ENCODE results near the gene SCYL1.

The SCYL1 gene

DNA sequence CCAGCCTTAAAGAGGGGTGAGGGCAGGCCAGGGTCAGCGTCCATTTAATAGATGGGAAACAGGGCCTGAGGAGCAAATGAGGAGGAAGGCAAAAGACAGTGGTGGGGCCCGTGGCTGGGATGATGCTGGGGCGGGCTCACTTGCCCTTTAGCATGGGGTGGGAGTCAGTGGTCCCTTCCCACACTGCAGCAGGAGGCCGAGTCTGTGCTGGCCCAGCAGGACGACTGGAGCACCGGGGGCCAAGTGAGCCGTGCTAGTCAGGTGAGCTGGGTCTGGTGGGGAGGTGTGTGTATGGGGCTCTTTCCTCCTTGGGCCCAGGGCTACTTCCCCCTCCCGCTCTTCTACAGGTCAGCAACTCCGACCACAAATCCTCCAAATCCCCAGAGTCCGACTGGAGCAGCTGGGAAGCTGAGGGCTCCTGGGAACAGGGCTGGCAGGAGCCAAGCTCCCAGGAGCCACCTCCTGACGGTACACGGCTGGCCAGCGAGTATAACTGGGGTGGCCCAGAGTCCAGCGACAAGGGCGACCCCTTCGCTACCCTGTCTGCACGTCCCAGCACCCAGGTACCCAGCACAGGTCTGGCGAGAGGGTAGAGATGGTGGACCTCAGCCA lies 12.8 kb downstream of the SCYL1 start:
- peaks cover 3% of the 10 kb centered on the region for H3K79me2 ChIP-seq (ENCODE audit: control insufficient read depth, insufficient read depth, low read length, poor library complexity)
- H2BK12ac ChIP-seq (ENCODE audit: low read length): no peak overlapping the region
- no peak overlapping the region for H2BK120ac ChIP-seq (ENCODE audit: insufficient read depth, low read length, poor library complexity)
- no peak overlapping the region for H2AFZ ChIP-seq (ENCODE audit: insufficient read depth, low read length, poor library complexity)
- no peak overlapping the region for H3K18ac ChIP-seq (ENCODE audit: low read length)
- H3K27me3 ChIP-seq (ENCODE audit: insufficient read depth, low read length): peaks cover 4% of the 10 kb centered on the region
- peaks cover 21 to 30% of the 10 kb centered on the region in 2 experiments for H3K4me1 ChIP-seq (ENCODE audit: control insufficient read depth in 1 of 2, insufficient read depth in 2 of 2, low read length in 2 of 2)
- no peak overlapping the region for H3K9ac ChIP-seq (ENCODE audit: low read length)
- H4K91ac ChIP-seq (ENCODE audit: low read depth, low read length): no peak overlapping the region
- H3K4ac ChIP-seq (ENCODE audit: low read depth, low read length): no peak overlapping the region
- H2AK5ac ChIP-seq (ENCODE audit: low read length): no peak overlapping the region
- no peak overlapping the region for H2BK5ac ChIP-seq (ENCODE audit: low read depth, low read length, poor library complexity)
- peaks cover 16% of the 10 kb centered on the region for H3K79me1 ChIP-seq (ENCODE audit: low read length)
- no peak overlapping the region for H3K14ac ChIP-seq (ENCODE audit: low read length)
- no peak for DNase-seq
- peaks cover 52 to 57% of the 10 kb centered on the region in 2 experiments for H3K36me3 ChIP-seq (ENCODE audit: control insufficient read depth in 1 of 2, insufficient read depth in 2 of 2, low read length in 2 of 2)
- no CpG with 5 or more reads among the region's 18 CpGs for WGBS (ENCODE audit: extremely low coverage, insufficient coverage, insufficient read length)
- peaks cover 2% of the 10 kb centered on the region for H3K9me3 ChIP-seq (ENCODE audit: insufficient read depth, low read depth, low read length)
- no peak overlapping the region for H3K23ac ChIP-seq (ENCODE audit: low read length)
- no peak overlapping the region for H3K4me2 ChIP-seq (ENCODE audit: low read length)
- no peak overlapping the region for H4K12ac ChIP-seq (ENCODE audit: low read depth, low read length)
- no peak overlapping the region for H3K27ac ChIP-seq (ENCODE audit: low read depth, low read length)
- H3K4me3 ChIP-seq (ENCODE audit: low read depth, low read length): no peak overlapping the region
- no peak overlapping the region for H4K8ac ChIP-seq (ENCODE audit: low read depth, low read length)

DNA sequence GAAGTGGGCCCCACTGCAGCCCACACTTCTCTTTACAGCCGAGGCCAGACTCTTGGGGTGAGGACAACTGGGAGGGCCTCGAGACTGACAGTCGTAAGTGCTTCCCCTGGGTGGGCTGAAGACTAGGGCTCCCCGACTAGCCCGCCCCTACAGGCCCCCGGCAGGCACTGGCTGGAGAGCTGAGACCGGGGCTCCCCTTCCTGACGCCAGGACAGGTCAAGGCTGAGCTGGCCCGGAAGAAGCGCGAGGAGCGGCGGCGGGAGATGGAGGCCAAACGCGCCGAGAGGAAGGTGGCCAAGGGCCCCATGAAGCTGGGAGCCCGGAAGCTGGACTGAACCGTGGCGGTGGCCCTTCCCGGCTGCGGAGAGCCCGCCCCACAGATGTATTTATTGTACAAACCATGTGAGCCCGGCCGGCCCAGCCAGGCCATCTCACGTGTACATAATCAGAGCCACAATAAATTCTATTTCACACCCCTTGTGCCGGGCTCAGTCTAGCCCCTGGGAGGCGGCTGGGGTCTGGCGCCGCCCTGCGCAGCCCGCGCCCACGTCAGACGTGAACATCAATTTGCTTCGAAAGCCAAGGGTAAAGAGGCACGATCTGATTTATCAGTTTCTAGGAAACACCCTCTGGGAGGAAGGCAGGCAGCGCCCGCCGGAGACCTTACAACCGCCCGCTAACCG lies 13.5 kb downstream of the SCYL1 start:
- Histone ChIP-seq H2BK5ac (ENCODE audit: low read depth, low read length, poor library complexity) (no peak overlapping the region), H3K4me2 (ENCODE audit: low read length) (no peak overlapping the region), H3K4ac (ENCODE audit: low read depth, low read length) (no peak overlapping the region), H2AK5ac (ENCODE audit: low read length) (no peak overlapping the region), H3K79me2 (ENCODE audit: control insufficient read depth, insufficient read depth, low read length, poor library complexity) (peaks cover 3% of the 10 kb centered on the region), H3K9me3 (ENCODE audit: insufficient read depth, low read depth, low read length) (peaks cover 2% of the 10 kb centered on the region), H3K23ac (ENCODE audit: low read length) (no peak overlapping the region), H3K27me3 (ENCODE audit: insufficient read depth, low read length) (peaks cover 4% of the 10 kb centered on the region), H4K91ac (ENCODE audit: low read depth, low read length) (no peak overlapping the region), H3K27ac (ENCODE audit: low read depth, low read length) (no peak overlapping the region), H2AFZ (ENCODE audit: insufficient read depth, low read length, poor library complexity) (no peak overlapping the region), H3K4me3 (ENCODE audit: low read depth, low read length) (no peak overlapping the region), H4K12ac (ENCODE audit: low read depth, low read length) (no peak overlapping the region), H3K18ac (ENCODE audit: low read length) (no peak overlapping the region), H4K8ac (ENCODE audit: low read depth, low read length) (no peak overlapping the region), H3K79me1 (ENCODE audit: low read length) (peaks cover 16% of the 10 kb centered on the region), H3K4me1 (ENCODE audit: control insufficient read depth in 1 of 2, insufficient read depth in 2 of 2, low read length in 2 of 2) (peaks cover 21 to 30% of the 10 kb centered on the region in 2 experiments), H3K9ac (ENCODE audit: low read length) (no peak overlapping the region), H3K14ac (ENCODE audit: low read length) (no peak overlapping the region), H3K36me3 (ENCODE audit: control insufficient read depth in 1 of 2, insufficient read depth in 2 of 2, low read length in 2 of 2) (peaks cover 45 to 50% of the 10 kb centered on the region in 2 experiments), H2BK12ac (ENCODE audit: low read length) (no peak overlapping the region), H2BK120ac (ENCODE audit: insufficient read depth, low read length, poor library complexity) (no peak overlapping the region)
- WGBS (ENCODE audit: extremely low coverage, insufficient coverage, insufficient read length): no CpG with 5 or more reads among the region's 43 CpGs
- no peak for DNase-seq

DNA sequence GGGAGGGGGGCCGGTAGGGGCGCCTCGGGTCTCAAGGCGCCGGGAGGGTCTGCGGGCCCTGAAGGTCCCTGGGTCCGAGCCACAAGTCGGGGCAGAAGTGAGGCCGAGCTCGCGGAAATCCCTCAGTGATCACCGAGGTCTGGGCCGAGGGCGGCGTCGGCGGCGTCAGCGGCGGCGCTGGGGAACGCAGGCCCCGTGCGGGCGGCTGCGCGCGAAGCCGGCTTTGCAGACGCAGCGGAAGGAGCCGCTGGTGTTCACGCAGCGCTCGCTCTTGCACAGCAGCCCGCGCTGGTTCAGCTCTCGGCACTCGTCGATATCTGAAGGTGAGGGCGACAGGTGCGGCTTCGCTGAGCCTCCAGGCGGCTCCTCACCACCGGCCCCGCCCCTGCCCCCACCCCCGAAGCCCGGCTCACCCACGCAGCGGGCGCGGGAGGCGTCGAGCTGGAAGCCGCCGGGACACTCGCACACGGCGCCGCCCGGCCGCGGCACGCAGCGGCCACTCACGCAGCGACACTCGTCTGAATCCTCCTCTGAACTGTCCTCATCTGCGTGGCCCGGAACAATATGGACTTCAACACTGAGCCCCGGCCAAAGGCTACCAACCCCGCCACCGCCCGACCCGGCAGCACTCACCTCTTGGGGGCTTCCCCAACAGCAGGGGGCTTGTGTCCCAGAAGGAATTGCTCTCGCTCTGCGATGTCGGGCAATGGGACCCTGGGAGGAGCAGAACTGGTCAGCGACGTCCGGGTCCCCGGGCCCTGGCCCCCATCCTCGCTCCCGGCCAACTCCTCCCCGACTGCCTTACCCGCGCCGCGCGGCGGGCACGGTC lies 14.2 kb downstream of the SCYL1 start:
- Histone ChIP-seq H3K4me3 (ENCODE audit: low read depth, low read length) (peak overlapping the region; percentile 40), H3K9me3 (ENCODE audit: insufficient read depth, low read depth, low read length) (peaks cover 2% of the 10 kb centered on the region), H3K9ac (ENCODE audit: low read length) (no peak overlapping the region), H3K4ac (ENCODE audit: low read depth, low read length) (no peak overlapping the region), H3K4me2 (ENCODE audit: low read length) (peak overlapping the region; percentile 68), H3K79me1 (ENCODE audit: low read length) (peaks cover 16% of the 10 kb centered on the region), H3K27me3 (ENCODE audit: insufficient read depth, low read length) (peaks cover 4% of the 10 kb centered on the region), H3K23ac (ENCODE audit: low read length) (no peak overlapping the region), H2BK120ac (ENCODE audit: insufficient read depth, low read length, poor library complexity) (no peak overlapping the region), H2BK5ac (ENCODE audit: low read depth, low read length, poor library complexity) (no peak overlapping the region), H3K18ac (ENCODE audit: low read length) (no peak overlapping the region), H2AK5ac (ENCODE audit: low read length) (no peak overlapping the region), H3K14ac (ENCODE audit: low read length) (no peak overlapping the region), H3K27ac (ENCODE audit: low read depth, low read length) (no peak overlapping the region), H2AFZ (ENCODE audit: insufficient read depth, low read length, poor library complexity) (no peak overlapping the region), H2BK12ac (ENCODE audit: low read length) (no peak overlapping the region), H3K36me3 (ENCODE audit: control insufficient read depth in 1 of 2, insufficient read depth in 2 of 2, low read length in 2 of 2) (peaks cover 43 to 46% of the 10 kb centered on the region in 2 experiments), H4K12ac (ENCODE audit: low read depth, low read length) (no peak overlapping the region), H4K8ac (ENCODE audit: low read depth, low read length) (peak overlapping the region; percentile 5), H3K4me1 (ENCODE audit: control insufficient read depth in 1 of 2, insufficient read depth in 2 of 2, low read length in 2 of 2) (peaks cover 21 to 30% of the 10 kb centered on the region in 2 experiments), H3K79me2 (ENCODE audit: control insufficient read depth, insufficient read depth, low read length, poor library complexity) (peaks cover 3% of the 10 kb centered on the region), H4K91ac (ENCODE audit: low read depth, low read length) (no peak overlapping the region)
- DNase-seq: peak in 1 of 2 donors; percentile 21
- WGBS (ENCODE audit: extremely low coverage, insufficient coverage, insufficient read length): no CpG with 5 or more reads among the region's 92 CpGs

DNA sequence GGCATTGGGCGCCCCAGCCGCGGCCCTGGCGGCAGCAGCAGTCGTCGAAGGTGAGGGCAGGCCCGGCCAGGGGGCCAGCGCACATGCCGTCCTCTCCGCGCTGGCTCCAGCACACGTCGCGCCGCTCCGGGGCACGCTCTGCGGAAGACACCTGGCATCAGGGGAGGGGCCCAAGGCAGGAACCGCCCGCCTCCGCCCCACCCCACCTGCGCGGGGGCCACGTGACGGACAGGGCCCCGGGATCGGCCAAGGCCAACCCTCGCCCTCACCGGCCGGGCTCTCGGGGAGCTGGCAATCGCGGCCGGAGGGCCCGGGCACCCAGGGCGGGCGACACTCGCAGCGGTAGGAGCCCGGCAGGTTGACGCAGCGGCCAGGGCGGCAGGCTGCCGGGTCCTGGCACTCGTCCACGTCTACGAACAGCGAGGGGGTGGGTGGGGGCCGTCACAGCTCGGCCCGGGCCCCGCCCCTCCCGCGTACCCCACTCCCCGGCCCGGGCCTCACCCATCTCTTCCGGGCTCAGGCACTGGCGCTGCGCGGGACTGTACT lies 14.9 kb downstream of the SCYL1 start:
- Histone ChIP-seq H3K14ac (ENCODE audit: low read length) (peak overlapping the region; percentile 7), H3K4ac (ENCODE audit: low read depth, low read length) (no peak overlapping the region), H3K36me3 (ENCODE audit: control insufficient read depth in 1 of 2, insufficient read depth in 2 of 2, low read length in 2 of 2) (peaks cover 39 to 41% of the 10 kb centered on the region in 2 experiments), H4K91ac (ENCODE audit: low read depth, low read length) (no peak overlapping the region), H3K9me3 (ENCODE audit: insufficient read depth, low read depth, low read length) (peaks cover 2% of the 10 kb centered on the region), H4K12ac (ENCODE audit: low read depth, low read length) (peak overlapping the region; percentile 17), H3K9ac (ENCODE audit: low read length) (no peak overlapping the region), H2BK120ac (ENCODE audit: insufficient read depth, low read length, poor library complexity) (no peak overlapping the region), H3K4me3 (ENCODE audit: low read depth, low read length) (peak overlapping the region; percentile 68), H2BK5ac (ENCODE audit: low read depth, low read length, poor library complexity) (no peak overlapping the region), H2AFZ (ENCODE audit: insufficient read depth, low read length, poor library complexity) (peak overlapping the region; percentile 13), H2AK5ac (ENCODE audit: low read length) (no peak overlapping the region), H4K8ac (ENCODE audit: low read depth, low read length) (peak overlapping the region; percentile 12), H3K4me1 (ENCODE audit: control insufficient read depth in 1 of 2, insufficient read depth in 2 of 2, low read length in 2 of 2) (peaks cover 21 to 30% of the 10 kb centered on the region in 2 experiments), H3K23ac (ENCODE audit: low read length) (no peak overlapping the region), H2BK12ac (ENCODE audit: low read length) (no peak overlapping the region), H3K79me2 (ENCODE audit: control insufficient read depth, insufficient read depth, low read length, poor library complexity) (peaks cover 3% of the 10 kb centered on the region), H3K79me1 (ENCODE audit: low read length) (peaks cover 16% of the 10 kb centered on the region), H3K27ac (ENCODE audit: low read depth, low read length) (no peak overlapping the region), H3K27me3 (ENCODE audit: insufficient read depth, low read length) (peaks cover 4% of the 10 kb centered on the region), H3K4me2 (ENCODE audit: low read length) (peak overlapping the region; percentile 68), H3K18ac (ENCODE audit: low read length) (no peak overlapping the region)
- WGBS (ENCODE audit: extremely low coverage, insufficient coverage, insufficient read length): no CpG with 5 or more reads among the region's 60 CpGs
- DNase-seq: peak in 1 of 2 donors; percentile 18

All from trophoblast cell (in vitro differentiated cells and primary cell).